ENCODE results near the gene RABAC1. TPM values are rescaled to one million over a fixed set of nuclear protein-coding genes. Genes with fewer than 3 reads are reported as not detected.

RABAC1 gene, protein sequence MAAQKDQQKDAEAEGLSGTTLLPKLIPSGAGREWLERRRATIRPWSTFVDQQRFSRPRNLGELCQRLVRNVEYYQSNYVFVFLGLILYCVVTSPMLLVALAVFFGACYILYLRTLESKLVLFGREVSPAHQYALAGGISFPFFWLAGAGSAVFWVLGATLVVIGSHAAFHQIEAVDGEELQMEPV
- 260 and 376 TPM in 2 replicates for total RNA-seq

DNA sequence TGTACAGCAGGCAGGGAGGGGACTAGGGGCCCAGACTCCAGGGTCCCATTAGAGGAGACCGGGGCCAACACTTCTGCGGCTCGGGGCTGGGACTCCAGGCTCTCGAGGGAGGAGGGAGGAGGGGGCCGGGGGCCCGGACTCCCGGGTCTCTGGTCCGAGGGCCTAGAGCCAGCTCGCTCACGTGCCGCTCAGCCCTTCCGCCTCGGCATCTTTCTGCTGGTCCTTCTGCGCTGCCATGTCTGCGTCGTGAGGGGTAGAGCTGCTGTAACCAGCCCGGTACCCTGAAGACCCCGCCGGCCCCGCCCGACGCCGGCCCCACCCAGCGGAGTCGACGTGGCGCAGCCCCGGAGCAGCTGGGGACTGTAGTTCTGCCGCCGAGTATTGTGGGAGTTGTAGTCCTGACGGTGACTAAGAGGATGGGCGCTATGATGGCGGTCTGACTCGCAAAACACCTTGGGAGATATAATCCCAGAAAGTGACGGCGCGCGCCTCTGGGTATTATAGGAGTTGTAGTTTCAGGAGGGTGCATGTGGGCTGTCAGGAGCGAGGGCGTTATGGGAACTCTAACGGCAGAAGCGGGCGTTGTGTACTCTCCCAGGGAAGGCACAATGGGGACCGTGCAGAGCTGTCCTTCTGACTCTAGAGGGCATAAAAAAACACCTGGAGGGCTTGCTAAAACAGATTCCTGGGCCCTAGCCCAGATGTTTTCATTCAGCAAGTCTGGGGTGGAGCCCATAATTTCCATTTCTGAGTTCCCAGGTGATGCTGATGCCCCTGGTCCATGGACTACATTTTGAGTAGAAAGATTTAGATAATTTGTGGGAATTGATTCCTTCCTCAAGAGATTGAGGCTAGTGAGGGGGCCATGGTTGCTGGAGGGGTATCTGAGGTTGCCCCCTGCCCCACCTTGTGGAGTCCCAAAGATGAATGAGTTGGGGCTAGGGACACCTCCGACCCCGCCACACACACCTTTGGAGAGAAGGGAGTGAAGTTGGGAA, at the start of gene RABAC1:
Gene RABAC1, minus strand, starts transcription at position 266 of the 998 bp plus-strand sequence. Its CDS starts 29 bp downstream, at position 237.

DNA sequence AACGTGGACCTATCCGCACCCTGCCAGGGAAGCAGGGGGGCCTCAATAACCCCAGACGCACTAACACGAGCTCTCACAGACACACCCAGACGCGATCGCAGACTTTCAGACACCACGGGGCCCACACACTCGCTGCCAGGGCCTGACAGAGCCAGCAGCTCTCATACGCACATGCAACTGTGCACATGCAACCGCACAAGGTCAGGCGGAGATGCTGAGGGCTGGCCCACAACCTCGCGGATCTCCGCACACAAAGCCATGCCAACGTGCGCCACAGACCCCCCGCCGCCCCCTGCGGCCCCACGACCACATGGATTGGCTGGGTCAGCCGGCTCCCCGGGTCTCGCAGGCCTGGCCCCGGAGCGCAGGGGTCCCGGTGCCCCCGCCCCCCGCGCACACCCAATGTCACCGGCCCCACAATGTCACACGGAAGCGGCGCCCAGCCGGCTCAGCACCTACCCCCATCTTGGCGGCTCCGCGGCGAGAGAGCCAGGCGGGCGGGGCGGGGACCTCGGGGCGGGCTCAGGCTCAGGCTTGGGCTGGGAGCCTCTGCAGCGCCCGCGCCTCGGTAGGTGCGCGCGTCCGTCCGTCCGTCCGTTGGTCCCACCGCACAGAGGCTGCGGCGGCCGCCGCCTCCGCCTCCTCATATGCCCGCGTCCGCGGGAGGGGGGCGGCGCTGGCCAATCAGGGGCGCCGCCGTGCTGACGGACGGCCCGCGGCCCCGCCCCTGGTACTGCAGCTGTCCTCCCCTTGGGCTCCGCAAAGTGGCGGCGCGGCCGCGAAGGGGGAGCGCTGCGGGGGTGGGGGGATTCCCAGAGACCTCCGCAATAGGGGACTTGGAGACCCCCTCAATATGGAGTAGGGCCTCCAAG, 34.7 kb upstream of the RABAC1 start, which contains the start of gene ATP1A3:
Gene ATP1A3, minus strand, starts transcription at position 619 of the 872 bp plus-strand sequence. Its CDS starts 154 bp downstream, at position 465.

DNA sequence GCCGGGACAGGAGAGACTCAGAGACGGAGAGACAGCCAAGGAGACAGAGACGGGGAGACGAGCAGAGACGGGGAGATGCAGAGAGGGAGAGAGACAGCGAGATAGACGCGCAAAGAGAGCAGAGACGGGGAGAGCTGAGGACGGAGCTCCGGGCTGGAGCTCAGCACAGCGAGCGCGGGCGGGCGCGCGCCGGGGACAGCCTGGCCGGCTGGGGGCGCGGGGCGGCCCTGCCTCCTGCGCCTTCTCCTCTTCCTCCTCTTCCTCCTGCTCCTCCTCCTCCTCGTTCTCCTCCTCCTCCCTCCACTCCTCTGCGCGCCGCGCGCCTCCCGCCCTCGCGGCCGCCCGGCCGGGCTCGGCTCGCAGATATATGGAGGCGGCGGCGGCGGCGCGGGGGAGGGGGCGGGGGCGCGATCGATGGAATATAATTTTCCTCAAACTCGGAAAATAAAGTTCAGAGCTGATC, 30.9 kb downstream of the RABAC1 start, which contains the start of gene ERFL:
Gene ERFL, minus strand, starts transcription at position 229 of the 463 bp plus-strand sequence. CDS start 15,530 bp downstream, outside the sequence.

Other genes with a start within 250 kb of the RABAC1 start
- gene CEACAM6, start 203.8 kb downstream of the RABAC1 start, total RNA-seq = not detected in 2 replicates
- gene CEACAM3, start 162.7 kb downstream of the RABAC1 start, total RNA-seq = not detected in 2 replicates
- not detected in 2 replicates for gene LYPD4, start 114.6 kb downstream of the RABAC1 start, total RNA-seq
- gene DMRTC2, start 114.3 kb downstream of the RABAC1 start, total RNA-seq = not detected in 2 replicates
- 1,320 and 2,728 TPM in 2 replicates for gene RPS19, start 99.1 kb downstream of the RABAC1 start, total RNA-seq
- 0.64 and 0.78 TPM in 2 replicates for gene CD79A, start 82.0 kb downstream of the RABAC1 start, total RNA-seq
- gene ARHGEF1, start 76.1 kb downstream of the RABAC1 start, total RNA-seq = 48.1 and 79.3 TPM in 2 replicates
- 0.13 TPM in 1 of 2 replicates, not detected in the other for gene ERFL, start 30.9 kb downstream of the RABAC1 start, total RNA-seq
- gene ATP1A3, start 34.9 kb upstream of the RABAC1 start, total RNA-seq = 0.13 and 0.16 TPM in 2 replicates
- gene GRIK5, start 110.9 kb upstream of the RABAC1 start, total RNA-seq = 0.39 and 2.6 TPM in 2 replicates
- 12.4 and 18.9 TPM in 2 replicates for gene ZNF574, start 116.8 kb upstream of the RABAC1 start, total RNA-seq
- gene POU2F2, start 173.1 kb upstream of the RABAC1 start, total RNA-seq = 0.32 and 5.0 TPM in 2 replicates